Measurements from ENCODE around the gene PDGFRB.

DNA sequence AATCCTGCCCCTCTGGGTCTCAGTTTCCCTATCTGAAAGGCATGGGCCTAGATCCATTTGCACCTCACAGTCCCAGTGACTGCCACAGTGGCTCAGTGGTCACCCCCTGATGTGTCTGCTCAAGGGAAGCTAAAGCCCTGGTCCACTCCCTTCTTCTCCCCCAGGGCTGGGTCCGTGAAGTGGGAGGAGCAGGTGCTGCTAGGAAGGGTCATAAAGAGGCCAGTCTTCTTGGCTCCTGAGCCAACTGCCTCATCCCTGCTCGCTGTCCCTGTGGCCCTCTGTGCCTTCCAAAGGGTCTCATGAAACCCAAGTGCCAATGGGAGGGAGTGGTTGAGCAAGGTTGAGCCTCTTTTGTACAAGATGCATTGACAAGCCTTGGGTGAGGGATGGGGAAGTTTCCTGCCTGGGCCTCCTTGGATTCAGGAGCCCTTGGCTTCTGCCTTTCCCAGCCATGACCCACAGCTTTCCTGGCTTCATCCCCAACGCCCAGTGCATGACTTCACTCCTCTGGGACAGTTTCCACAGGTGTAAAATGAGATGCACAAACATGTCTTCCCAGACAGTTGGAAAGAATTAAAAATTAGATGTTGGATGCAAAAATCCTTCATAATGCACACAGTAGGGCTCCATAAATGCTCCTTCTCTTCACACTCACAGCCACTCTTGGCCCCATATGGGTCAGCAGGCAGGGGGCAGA, 32.6 kb upstream of the PDGFRB start:
- TF ChIP-seq, protein P1, sequence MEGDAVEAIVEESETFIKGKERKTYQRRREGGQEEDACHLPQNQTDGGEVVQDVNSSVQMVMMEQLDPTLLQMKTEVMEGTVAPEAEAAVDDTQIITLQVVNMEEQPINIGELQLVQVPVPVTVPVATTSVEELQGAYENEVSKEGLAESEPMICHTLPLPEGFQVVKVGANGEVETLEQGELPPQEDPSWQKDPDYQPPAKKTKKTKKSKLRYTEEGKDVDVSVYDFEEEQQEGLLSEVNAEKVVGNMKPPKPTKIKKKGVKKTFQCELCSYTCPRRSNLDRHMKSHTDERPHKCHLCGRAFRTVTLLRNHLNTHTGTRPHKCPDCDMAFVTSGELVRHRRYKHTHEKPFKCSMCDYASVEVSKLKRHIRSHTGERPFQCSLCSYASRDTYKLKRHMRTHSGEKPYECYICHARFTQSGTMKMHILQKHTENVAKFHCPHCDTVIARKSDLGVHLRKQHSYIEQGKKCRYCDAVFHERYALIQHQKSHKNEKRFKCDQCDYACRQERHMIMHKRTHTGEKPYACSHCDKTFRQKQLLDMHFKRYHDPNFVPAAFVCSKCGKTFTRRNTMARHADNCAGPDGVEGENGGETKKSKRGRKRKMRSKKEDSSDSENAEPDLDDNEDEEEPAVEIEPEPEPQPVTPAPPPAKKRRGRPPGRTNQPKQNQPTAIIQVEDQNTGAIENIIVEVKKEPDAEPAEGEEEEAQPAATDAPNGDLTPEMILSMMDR (IDR thresholded peaks at IDR 0.05), result no peak
- no peak for TF ChIP-seq POLR2A (IDR thresholded peaks at IDR 0.05)

All from ovary (tissue), 3 donors.